HepG2 (cell line): ENCODE measurements around the gene ANKRD39. TPM values are rescaled to one million over a fixed set of nuclear protein-coding genes. Genes with fewer than 3 reads are reported as not detected.
A peak's percentile ranks its signal among the peaks of the same experiment; 100 is the strongest.

Experiments
- CBX1 ChIP-seq: IDR thresholded peaks from one replicate; pipeline ENCODE4 v1.6.1; 2016; ENCODE audit warnings: antibody characterized with exemption, low read depth
- NAIF1 ChIP-seq: sonication (generic); formaldehyde crosslinking; IDR thresholded peaks from 2 replicates; pipeline ENCODE4 v1.5.0; 2020; ENCODE audit warnings: mild to moderate bottlenecking, missing genetic modification reagents, borderline replicate concordance
- SALL2 ChIP-seq: sonication (generic); formaldehyde crosslinking; IDR thresholded peaks from 2 replicates; pipeline ENCODE4 v1.8.1; 2023; ENCODE audit warnings: mild to moderate bottlenecking, missing genetic modification reagents, inconsistent platforms
- SMYD3 ChIP-seq: sonication (generic); formaldehyde crosslinking; IDR thresholded peaks from 2 replicates; pipeline ENCODE4 v1.8.1; 2023; ENCODE audit warnings: mild to moderate bottlenecking, missing genetic modification reagents
- TCF12 ChIP-seq, 2 experiments: fragments of 450-650 bp in 1 of 2; sonication (generic) in 1 of 2; formaldehyde crosslinking in 1 of 2; IDR thresholded peaks; 2 replicates each; pipeline versions ENCODE4 v1.6.1 to v1.8.0; 2017 to 2022; ENCODE audit warnings: antibody characterized with exemption in 1 of 2, mild to moderate bottlenecking in 1 of 2, missing genetic modification reagents in 1 of 2, moderate library complexity in 1 of 2
- TOPORS ChIP-seq: sonication (generic); formaldehyde crosslinking; IDR thresholded peaks from 2 replicates; pipeline ENCODE4 v1.8.0; 2023; ENCODE audit warnings: mild to moderate bottlenecking, missing genetic modification reagents
- TRIM22 ChIP-seq: fragments of 450-650 bp; IDR thresholded peaks from 2 replicates; pipeline ENCODE4 v1.6.1; 2017
- YEATS4 ChIP-seq: sonication (generic); formaldehyde crosslinking; IDR thresholded peaks from 2 replicates; pipeline ENCODE4 v1.4.0; 2020; ENCODE audit warnings: missing genetic modification reagents, borderline replicate concordance
- ZBTB44 ChIP-seq: sonication (generic); formaldehyde crosslinking; IDR thresholded peaks from 2 replicates; pipeline ENCODE4 v1.4.0; 2020; ENCODE audit warnings: missing genetic modification reagents
- ZNF143 ChIP-seq: sonication (generic); formaldehyde crosslinking; IDR thresholded peaks from 2 replicates; pipeline ENCODE4 v1.4.0; 2020; ENCODE audit warnings: missing genetic modification reagents
- ZNF280D ChIP-seq: sonication (generic); formaldehyde crosslinking; IDR thresholded peaks from 2 replicates; pipeline ENCODE4 v1.5.1; 2020; ENCODE audit warnings: mild to moderate bottlenecking, missing genetic modification reagents
- ZNF281 ChIP-seq: sonication (generic); formaldehyde crosslinking; IDR thresholded peaks from 2 replicates; pipeline ENCODE4 v1.4.0; 2020; ENCODE audit warnings: missing genetic modification reagents, borderline replicate concordance
- ZNF317 ChIP-seq: sonication (generic); formaldehyde crosslinking; IDR thresholded peaks from 2 replicates; pipeline ENCODE4 v1.5.0; 2020; ENCODE audit warnings: mild to moderate bottlenecking, missing genetic modification reagents
- ZNF34 ChIP-seq: sonication (generic); formaldehyde crosslinking; IDR thresholded peaks from 2 replicates; pipeline ENCODE4 v1.4.0; 2020; ENCODE audit warnings: mild to moderate bottlenecking, missing genetic modification reagents, borderline replicate concordance
- ZNF343 ChIP-seq: sonication (generic); formaldehyde crosslinking; IDR thresholded peaks from 2 replicates; pipeline ENCODE4 v1.4.0; 2020; ENCODE audit warnings: mild to moderate bottlenecking, missing genetic modification reagents
- ZNF639 ChIP-seq: conservative IDR thresholded peaks from 2 replicates; pipeline ENCODE4 v1.6.1; 2018; ENCODE audit warnings: missing genetic modification reagents
- ZNF777 ChIP-seq: sonication (generic); formaldehyde crosslinking; IDR thresholded peaks from 2 replicates; pipeline ENCODE4 v1.4.0; 2020; ENCODE audit warnings: missing genetic modification reagents
- polyA plus RNA-seq, 8 experiments: library from polyadenylated mRNA; depleted of rRNA in 3 of 8; stranded (reverse) in 7 of 8; unstranded in 1 of 8; fragments of >200 nt; fragmentation: Illumina TruSeq in 4 of 8; extraction: Trizol in 4 of 8; gene quantifications; 2 replicates each; pipeline versions ENCODE4 v1.2.1 to v1.2.3, GENCODE V29; 2011 to 2016; ENCODE audit warnings: low read depth in 4 of 8, missing spikeins in 1 of 8, mixed read lengths in 1 of 8; ENCODE audit not compliant: insufficient read depth in 1 of 8
- total RNA-seq, 5 experiments: library from RNA; depleted of rRNA; stranded (reverse); fragments of >200 nt; fragmentation: Illumina TruSeq; extraction: Trizol; gene quantifications; 2 replicates each; pipeline ENCODE4 v1.2.3, GENCODE V29; 2016; ENCODE audit warnings: low read depth in 1 of 5

ANKRD39 gene
- total and polyA plus RNA-seq, 2 of the 13 experiments (the other 11 are each of a cell fraction or from before 2014, with no cell fraction given) = 23.2 to 24.8 TPM

GRCh38 chr2:96857667-96858372, at the start of gene ANKRD39 (continued):
- TF ChIP-seq ZNF280D (CRISPR knock-in tag) (0 out of 2 replicates have a peak, but pooled peaks have one; percentile 74), SALL2 (CRISPR knock-in tag) (peak; percentile 88), ZBTB44 (CRISPR knock-in tag) (no peak; the same call in 1 of the 2 replicates), ZNF777 (CRISPR knock-in tag) (peak; percentile 85), ZNF343 (CRISPR knock-in tag) (peak; percentile 81; the same call in 1 of the 2 replicates), ZNF639 (peak; percentile 79; the same call in 1 of the 2 replicates), ZNF34 (CRISPR knock-in tag) (peak; percentile 97), TCF12 (IDR thresholded peaks at IDR 0.05) (no peak), TCF12 (CRISPR knock-in tag; IDR thresholded peaks at IDR 0.05) (no peak), NAIF1 (CRISPR knock-in tag) (no peak), ZNF281 (CRISPR knock-in tag) (peak; percentile 14; the same call in 1 of the 2 replicates), TRIM22 (no peak), SMYD3 (CRISPR knock-in tag) (peak; percentile 23; the same call in 1 of the 2 replicates), TOPORS (peak; percentile 11; the same call in 1 of the 2 replicates), ZNF317 (peak; percentile 62; the same call in 1 of the 2 replicates), CBX1 (peak; percentile 71), YEATS4 (CRISPR knock-in tag) (peak; percentile 86), ZNF143 (CRISPR knock-in tag) (no peak)
